Activated CD4-positive, alpha-beta T cell treated with anti-CD3 and anti-CD28 coated beads, Interleukin-2, amount 10 ng/mL, durations not matched to agents 7 days and 5 days (primary cell): ENCODE results near the gene RRP1B. TPM values are rescaled to one million over a fixed set of nuclear protein-coding genes. Genes with fewer than 3 reads are reported as not detected.
"Not testable (repeated sequence)": the region's sequence is repeated elsewhere in the genome, so short reads cannot be mapped to it uniquely, and the experiment has no call there.

Source experiments
- CTCF ChIA-PET: fragments of 350-600 bp; sonication (Branson Sonifier 250); formaldehyde crosslinking; loops from one replicate; lab custom pipeline; 2021; ENCODE audit warnings: antibody characterized with exemption; lab: Charles Lee
- POLR2A ChIA-PET: fragments of 350-600 bp; sonication (Branson Sonifier 250); formaldehyde crosslinking; loops from one replicate; lab custom pipeline; 2021; ENCODE audit warnings: antibody characterized with exemption; lab: Charles Lee
- DNase-seq: peaks from one replicate; pipeline ENCODE4 v3.0.0-alpha.2; 2020
- H3K27ac Mint-ChIP-seq: one replicate; pipeline ENCODE4 v1.8.0; 2021; ENCODE audit warnings: mild to moderate bottlenecking, moderate library complexity, mixed read lengths
- H3K27me3 Mint-ChIP-seq: one replicate; pipeline ENCODE4 v1.8.0; 2021; ENCODE audit warnings: mixed read lengths
- H3K36me3 Mint-ChIP-seq: one replicate; pipeline ENCODE4 v1.8.0; 2021; ENCODE audit warnings: low read depth, mixed read lengths
- H3K4me1 Mint-ChIP-seq: one replicate; pipeline ENCODE4 v1.8.0; 2021; ENCODE audit warnings: mixed read lengths
- H3K4me3 Mint-ChIP-seq: one replicate; pipeline ENCODE4 v1.8.0; 2021; ENCODE audit warnings: mild to moderate bottlenecking, moderate library complexity, mixed read lengths
- H3K9me3 Mint-ChIP-seq: one replicate; pipeline ENCODE4 v1.8.0; 2021; ENCODE audit warnings: mixed read lengths
- total RNA-seq, 2 experiments: library from RNA; stranded (reverse); gene quantifications; one replicate each; pipeline ENCODE4 v1.2.3, GENCODE V29; 2021

The RRP1B gene
- total RNA-seq, 2 experiments from 2014 or later = 47.7 to 48.1 TPM

GRCh38 chr21:43662286-43662685, 2.9 kb downstream of the RRP1B start:
- Mint-ChIP-seq H3K9me3 (peaks cover 5% of the 10 kb centered on the region), H3K27me3 (no peaks in the 10 kb centered on the region), H3K36me3 (peaks cover 60% of the 10 kb centered on the region), H3K27ac (no peak overlapping the region), H3K4me3 (no peak overlapping the region), H3K4me1 (peaks cover 65% of the 10 kb centered on the region)
- DNase-seq = no peak
- POLR2A ChIA-PET = interaction anchor here (0.5 kb wide), 1 partner anchor 352 kb away, joined by 4 read pairs; no protein-coding TSS in a partner anchor
- CTCF ChIA-PET = interaction anchor here (0.8 kb wide), 1 partner anchor 782 kb away, joined by 3 read pairs; no protein-coding TSS in a partner anchor

DNA sequence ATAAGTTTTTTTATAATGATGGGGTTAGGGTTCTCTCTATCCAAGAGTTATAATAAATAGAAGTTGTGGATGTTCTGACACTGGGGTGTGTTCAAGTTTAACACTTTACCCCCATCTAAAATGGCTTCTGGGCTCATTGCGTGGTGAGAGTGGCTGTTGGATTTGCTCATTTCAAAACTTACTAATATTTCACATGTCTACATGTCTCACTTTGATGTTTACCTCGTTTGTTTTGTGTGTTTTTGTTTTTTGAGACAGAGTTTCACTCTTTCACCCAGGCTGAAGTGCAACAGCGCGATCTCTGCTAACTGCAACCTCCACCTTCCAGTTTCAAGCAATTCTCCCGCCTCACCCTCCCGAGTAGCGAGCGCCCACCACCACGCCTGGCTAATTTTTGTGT, 3.7 kb downstream of the RRP1B start:
- Mint-ChIP-seq H3K27ac (peak overlapping the region; percentile 83), H3K36me3 (peaks cover 63% of the 10 kb centered on the region), H3K4me3 (no peak overlapping the region), H3K27me3 (no peaks in the 10 kb centered on the region), H3K9me3 (peaks cover 5% of the 10 kb centered on the region), H3K4me1 (peaks cover 65% of the 10 kb centered on the region)
- DNase-seq = no peak
- ChIA-PET CTCF (no interaction called here), POLR2A (no interaction called here)

- peak overlapping the region; percentile 16 for H3K27ac Mint-ChIP-seq
- H3K36me3 Mint-ChIP-seq = peaks cover 63% of the 10 kb centered on the region
- H3K9me3 Mint-ChIP-seq = peaks cover 5% of the 10 kb centered on the region
- H3K27me3 Mint-ChIP-seq = no peaks in the 10 kb centered on the region
- ChIA-PET POLR2A (no interaction called here), CTCF (no interaction called here)
- peaks cover 57% of the 10 kb centered on the region for H3K4me1 Mint-ChIP-seq
- no peak for DNase-seq
- H3K4me3 Mint-ChIP-seq = no peak overlapping the region
Observed at GRCh38 chr21:43664358-43664757, 5.0 kb downstream of the RRP1B start.

DNA sequence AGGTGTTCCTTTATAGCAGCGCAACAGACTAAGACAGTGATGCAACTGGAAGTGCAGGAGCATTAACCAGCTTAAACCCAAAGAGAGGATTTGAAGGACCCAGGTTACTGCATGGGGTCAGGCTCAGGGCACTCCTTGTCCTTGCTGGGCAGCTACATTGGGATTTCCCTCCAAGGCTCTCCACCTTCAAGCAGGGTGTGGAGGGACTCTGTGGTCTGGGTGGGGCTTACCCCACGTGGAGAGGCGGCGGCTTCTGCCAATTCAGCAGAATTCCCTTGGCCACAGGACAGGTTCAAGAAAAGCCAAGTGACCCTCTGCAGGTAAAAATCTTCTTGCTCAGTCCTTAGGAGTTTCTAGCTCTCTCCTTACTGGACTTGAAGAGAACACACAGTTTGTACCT, 6.5 kb downstream of the RRP1B start:
- Mint-ChIP-seq H3K27ac (no peak overlapping the region), H3K4me1 (peaks cover 51% of the 10 kb centered on the region)

GRCh38 chr21:43667191-43667904, 8.0 kb downstream of the RRP1B start:
- DNase-seq = no peak
- ChIA-PET CTCF (no interaction called here), POLR2A (no interaction called here)
- peaks cover 59% of the 10 kb centered on the region for H3K36me3 Mint-ChIP-seq
- H3K4me3 Mint-ChIP-seq = no peak overlapping the region
- peaks cover 5% of the 10 kb centered on the region for H3K9me3 Mint-ChIP-seq
- H3K4me1 Mint-ChIP-seq = peaks cover 37% of the 10 kb centered on the region
- H3K27me3 Mint-ChIP-seq = no peaks in the 10 kb centered on the region
- H3K27ac Mint-ChIP-seq = no peak overlapping the region

More for the DNA sequence above, 6.5 kb downstream of the RRP1B start:
- POLR2A ChIA-PET = no interaction called here
- CTCF ChIA-PET = no interaction called here
- Mint-ChIP-seq H3K9me3 (peaks cover 5% of the 10 kb centered on the region), H3K36me3 (peaks cover 61% of the 10 kb centered on the region), H3K4me3 (no peak overlapping the region), H3K27me3 (no peaks in the 10 kb centered on the region)
- no peak for DNase-seq

DNA sequence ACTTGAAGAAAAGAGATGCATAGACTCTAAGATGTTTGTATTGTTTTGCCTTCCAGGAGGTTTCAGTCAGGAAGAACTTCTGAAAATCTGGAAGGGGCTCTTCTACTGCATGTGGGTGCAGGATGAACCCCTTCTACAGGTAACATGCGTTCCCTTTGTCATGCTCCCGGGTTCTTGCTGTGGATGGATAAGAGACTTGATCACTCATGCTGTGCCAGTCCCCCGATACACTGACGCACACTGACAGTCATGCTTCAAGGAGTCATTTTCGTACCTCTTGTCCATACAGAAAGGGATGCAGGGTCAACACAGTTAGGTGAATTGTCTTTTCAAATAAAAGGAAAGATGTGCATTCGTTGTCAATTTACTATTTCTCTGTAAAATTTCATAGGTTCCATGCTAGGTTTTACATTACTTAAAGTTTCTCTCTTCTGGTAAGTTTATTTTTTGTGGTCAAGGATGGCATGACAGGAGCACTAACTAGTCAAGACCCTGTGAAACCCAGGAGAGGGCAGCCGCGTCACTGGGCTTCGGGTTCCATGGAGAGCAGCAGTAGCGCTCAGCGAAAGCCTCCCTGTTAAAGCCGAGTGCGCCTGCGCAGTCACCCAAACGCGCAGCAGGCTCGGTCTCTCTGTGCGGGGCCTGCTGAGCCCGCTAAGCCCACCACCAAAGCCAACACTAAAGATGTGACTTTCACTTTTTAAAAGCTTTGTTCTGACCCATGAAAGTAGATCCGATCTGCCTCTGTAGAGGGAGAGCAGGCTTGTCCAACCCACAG, 10.7 kb downstream of the RRP1B start:
- Mint-ChIP-seq H3K4me3 (no peak overlapping the region), H3K9me3 (peaks cover 3% of the 10 kb centered on the region), H3K27ac (no peak overlapping the region), H3K4me1 (peaks cover 15% of the 10 kb centered on the region), H3K36me3 (peaks cover 51% of the 10 kb centered on the region), H3K27me3 (no peaks in the 10 kb centered on the region)
- no peak for DNase-seq
- CTCF ChIA-PET = no interaction called here
- POLR2A ChIA-PET = no interaction called here

- CTCF ChIA-PET = no interaction called here
- DNase-seq = no peak
- Mint-ChIP-seq H3K27me3 (no peaks in the 10 kb centered on the region), H3K4me3 (no peak overlapping the region), H3K4me1 (peaks cover 2% of the 10 kb centered on the region), H3K9me3 (no peaks in the 10 kb centered on the region), H3K36me3 (peaks cover 67% of the 10 kb centered on the region), H3K27ac (peak overlapping the region; percentile 72)
- POLR2A ChIA-PET = no interaction called here
Observed at GRCh38 chr21:43675871-43676270, 16.5 kb downstream of the RRP1B start.

DNA sequence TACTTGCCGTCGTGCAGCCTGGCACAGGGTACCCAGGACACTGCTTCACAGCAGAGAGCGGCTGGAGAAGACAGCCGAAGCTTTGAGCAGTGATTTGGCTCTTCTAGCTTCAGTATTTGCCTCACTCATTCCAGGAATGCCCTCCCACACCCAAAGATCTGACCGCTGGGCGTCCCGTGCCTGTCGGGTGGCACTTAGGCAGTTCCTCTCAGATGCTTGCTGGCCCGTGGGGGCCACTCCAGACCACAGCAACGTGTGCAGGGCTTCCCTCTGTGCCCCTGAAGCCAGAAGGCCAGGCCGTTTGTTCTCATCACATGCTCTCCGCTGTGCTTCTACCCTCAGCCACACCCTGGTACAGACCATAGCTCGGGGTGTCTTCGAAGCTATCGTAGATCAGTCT, 17.0 kb downstream of the RRP1B start:
- CTCF ChIA-PET = no interaction called here
- Mint-ChIP-seq H3K4me3 (no peak overlapping the region), H3K27me3 (no peaks in the 10 kb centered on the region), H3K4me1 (peaks cover 2% of the 10 kb centered on the region), H3K9me3 (no peaks in the 10 kb centered on the region), H3K36me3 (peaks cover 65% of the 10 kb centered on the region), H3K27ac (no peak overlapping the region)
- DNase-seq = no peak
- POLR2A ChIA-PET = no interaction called here

GRCh38 chr21:43679951-43680350, 20.6 kb downstream of the RRP1B start:
- no peak overlapping the region for H3K27ac Mint-ChIP-seq
- no peak overlapping the region for H3K4me3 Mint-ChIP-seq
- H3K9me3 Mint-ChIP-seq = no peaks in the 10 kb centered on the region
- DNase-seq = no peak
- POLR2A ChIA-PET = no interaction called here
- H3K4me1 Mint-ChIP-seq = peaks cover 16% of the 10 kb centered on the region
- CTCF ChIA-PET = interaction anchor here (0.6 to 1.1 kb wide), 2 partner anchors 8 to 19 kb away, joined by 3 read pairs; no protein-coding TSS in a partner anchor
- peaks cover 66% of the 10 kb centered on the region for H3K36me3 Mint-ChIP-seq
- H3K27me3 Mint-ChIP-seq = no peaks in the 10 kb centered on the region

GRCh38 chr21:43680421-43680820, 21.1 kb downstream of the RRP1B start:
- H3K9me3 Mint-ChIP-seq, H3K27ac Mint-ChIP-seq, DNase-seq, H3K4me3 Mint-ChIP-seq, H3K27me3 Mint-ChIP-seq: not testable (repeated sequence)
- ChIA-PET POLR2A (interaction anchor here (0.6 kb wide), 1 partner anchor 27 kb away, joined by 5 read pairs; no protein-coding TSS in a partner anchor), CTCF (interaction anchor here (0.6 to 1.1 kb wide), 2 partner anchors 9 to 20 kb away, joined by 3 read pairs; no protein-coding TSS in a partner anchor)
- peaks cover 16% of the 10 kb centered on the region for H3K4me1 Mint-ChIP-seq
- H3K36me3 Mint-ChIP-seq = peaks cover 66% of the 10 kb centered on the region

DNA sequence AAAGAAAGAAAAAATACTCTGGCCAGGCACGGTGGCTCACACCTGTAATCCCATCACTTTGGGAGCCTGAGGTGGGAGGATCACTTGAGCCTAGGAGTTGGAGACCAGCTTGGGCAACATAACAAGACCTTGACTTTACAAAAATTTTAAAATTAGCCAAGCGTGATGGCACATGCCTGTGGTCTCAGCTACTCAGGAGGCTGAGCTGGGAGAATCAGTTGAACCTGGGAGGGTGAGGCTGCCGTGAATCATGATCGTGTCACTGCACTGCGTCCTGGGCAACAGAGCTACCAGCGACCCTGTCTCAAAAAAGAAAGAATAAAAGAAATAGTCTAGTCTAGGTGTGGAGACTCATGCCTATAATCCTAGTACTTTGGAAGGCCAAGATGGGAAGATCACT, 22.3 kb downstream of the RRP1B start:
- ChIA-PET POLR2A (no interaction called here), CTCF (interaction anchor here (0.5 kb wide), 1 partner anchor 735 kb away, joined by 4 read pairs; no protein-coding TSS in a partner anchor)
- Mint-ChIP-seq H3K4me1 (peaks cover 16% of the 10 kb centered on the region), H3K27ac (no peak overlapping the region), H3K9me3 (no peaks in the 10 kb centered on the region), H3K27me3 (no peaks in the 10 kb centered on the region), H3K36me3 (peaks cover 67% of the 10 kb centered on the region), H3K4me3 (no peak overlapping the region)
- no peak for DNase-seq

- H3K4me3 Mint-ChIP-seq = no peak overlapping the region
- H3K4me1 Mint-ChIP-seq = peaks cover 13% of the 10 kb centered on the region
- DNase-seq = no peak
- peaks cover 53% of the 10 kb centered on the region for H3K36me3 Mint-ChIP-seq
- no peaks in the 10 kb centered on the region for H3K9me3 Mint-ChIP-seq
- H3K27ac Mint-ChIP-seq = peak overlapping the region; percentile 27
- H3K27me3 Mint-ChIP-seq = no peaks in the 10 kb centered on the region
- ChIA-PET POLR2A (no interaction called here), CTCF (interaction anchor here (1.0 kb wide), 3 partner anchors 16 to 82 kb away, joined by 3 read pairs; no protein-coding TSS in a partner anchor)
Observed at GRCh38 chr21:43684424-43684823, 25.1 kb downstream of the RRP1B start.
